Neutrophil (primary cell): ENCODE measurements around the gene CEP131.

Experiments used
- H3K27ac ChIP-seq: fragments of 200-600 bp; sonication (generic); 2 replicates; pipeline ENCODE4 v1.5.1; 2016; ENCODE audit warnings: mild to moderate bottlenecking, moderate library complexity
- H3K27me3 ChIP-seq: fragments of 200-600 bp; sonication (generic); 2 replicates; pipeline ENCODE4 v1.6.0; 2016; ENCODE audit warnings: mild to moderate bottlenecking
- H3K36me3 ChIP-seq: fragments of 200-600 bp; sonication (generic); 2 replicates; pipeline ENCODE4 v1.5.1; 2017
- H3K4me1 ChIP-seq, 2 experiments: fragments of 200-600 bp in 1 of 2; sonication (generic) in 1 of 2; 1 replicate in 1 of 2; 2 replicates in 1 of 2; pipeline versions ENCODE4 v1.5.1 to v1.6.1; 2013 to 2016; ENCODE audit warnings: low read depth in 1 of 2, low read length in 1 of 2, mild to moderate bottlenecking in 1 of 2, moderate library complexity in 1 of 2; ENCODE audit not compliant: control insufficient read depth in 1 of 2, insufficient read depth in 1 of 2
- H3K4me3 ChIP-seq, 2 experiments: fragments of 200-600 bp in 1 of 2; sonication (generic) in 1 of 2; 1 replicate in 1 of 2; 2 replicates in 1 of 2; pipeline ENCODE4 v1.5.1; 2013 to 2016; ENCODE audit warnings: low read depth in 1 of 2, low read length in 1 of 2, mild to moderate bottlenecking in 1 of 2, moderate library complexity in 1 of 2
- H3K9me3 ChIP-seq: fragments of 200-600 bp; sonication (generic); 2 replicates; pipeline ENCODE4 v1.5.1; 2016
- CTCF ChIP-seq: fragments of 200-600 bp; sonication (generic); IDR thresholded peaks from 2 replicates; pipeline ENCODE4 v1.5.1; 2016; ENCODE audit warnings: antibody characterized with exemption

Gene CEP131

GRCh38 chr17:81243333-81243664 is 20.5 kb upstream of the CEP131 start:
- TF ChIP-seq CTCF: no peak
- no peak overlapping the region for H3K27ac ChIP-seq
- peaks cover 14 to 19% of the 10 kb centered on the region in 2 experiments for H3K4me1 ChIP-seq
- no peaks in the 10 kb centered on the region for H3K27me3 ChIP-seq
- H3K36me3 ChIP-seq: peaks cover 36% of the 10 kb centered on the region
- no peak overlapping the region for H3K4me3 ChIP-seq
- H3K9me3 ChIP-seq: no peaks in the 10 kb centered on the region

DNA sequence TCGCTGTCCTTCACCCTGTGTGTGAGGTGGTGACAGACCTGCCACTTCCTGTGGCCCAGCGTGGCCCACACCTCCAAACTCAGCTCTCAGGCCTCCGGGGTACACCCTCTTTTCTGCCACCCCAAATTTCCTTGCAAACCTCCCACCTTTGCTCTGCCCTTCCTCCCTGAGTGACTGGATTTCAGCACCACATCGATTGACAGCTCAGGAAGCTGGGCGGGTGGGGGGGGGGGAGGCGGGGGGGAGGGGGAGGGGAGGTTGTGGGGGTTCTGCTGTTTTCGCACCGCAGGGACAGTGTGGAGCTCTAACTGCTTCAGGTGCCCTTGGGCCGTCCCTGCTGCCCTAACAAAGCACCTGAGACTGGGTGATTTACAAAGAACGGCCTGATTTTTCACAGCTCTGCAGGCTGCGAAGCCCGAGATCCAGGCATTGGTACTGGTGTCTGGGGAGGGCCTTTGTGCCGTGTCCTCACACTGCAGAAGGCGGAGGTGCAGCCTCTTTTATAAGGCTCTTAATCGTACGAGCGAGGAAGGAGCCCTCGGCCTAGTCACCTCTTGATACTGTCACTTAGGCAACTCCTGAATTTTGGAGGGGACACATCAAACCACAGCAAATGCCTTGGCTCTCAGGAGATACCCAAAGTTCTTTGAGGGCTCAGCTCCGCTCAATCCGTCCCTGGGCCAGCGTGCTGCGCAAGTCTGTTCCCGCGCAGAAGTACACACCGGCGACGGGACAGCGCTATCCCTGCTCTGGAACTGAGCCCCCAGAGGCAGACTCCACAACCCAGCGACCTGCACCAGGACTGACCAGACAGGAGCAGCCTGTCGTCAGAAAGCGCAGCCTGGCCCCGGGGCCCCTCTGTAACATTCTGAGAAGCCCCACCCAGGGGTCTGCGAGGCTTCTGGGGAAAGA is 19.9 kb upstream of the CEP131 start:
- no peak for TF ChIP-seq CTCF
- Histone ChIP-seq H3K27ac (no peak overlapping the region), H3K36me3 (peaks cover 32% of the 10 kb centered on the region)

GRCh38 chr17:81241648-81242420 is 19.1 kb upstream of the CEP131 start:
- H3K9me3 ChIP-seq: no peaks in the 10 kb centered on the region
- TF ChIP-seq CTCF: peak; percentile 78
- H3K4me3 ChIP-seq: no peak overlapping the region
- H3K4me1 ChIP-seq: peaks cover 26 to 30% of the 10 kb centered on the region in 2 experiments
- H3K27me3 ChIP-seq: no peaks in the 10 kb centered on the region
- H3K27ac ChIP-seq: no peak overlapping the region
- H3K36me3 ChIP-seq: peaks cover 29% of the 10 kb centered on the region

More for the DNA sequence above, 19.9 kb upstream of the CEP131 start:
- no peaks in the 10 kb centered on the region for H3K9me3 ChIP-seq
- no peaks in the 10 kb centered on the region for H3K27me3 ChIP-seq
- H3K4me3 ChIP-seq: no peak overlapping the region
- peaks cover 20 to 26% of the 10 kb centered on the region in 2 experiments for H3K4me1 ChIP-seq

- Histone ChIP-seq H3K36me3 (peaks cover 29% of the 10 kb centered on the region), H3K27me3 (no peaks in the 10 kb centered on the region), H3K27ac (no peak overlapping the region), H3K9me3 (no peaks in the 10 kb centered on the region), H3K4me1 (peaks cover 26 to 30% of the 10 kb centered on the region in 2 experiments), H3K4me3 (no peak overlapping the region)
- TF ChIP-seq CTCF: no peak
Observed at GRCh38 chr17:81241203-81241602, 18.4 kb upstream of the CEP131 start.

GRCh38 chr17:81240761-81241160 is 18.0 kb upstream of the CEP131 start:
- H3K4me1 ChIP-seq: peaks cover 26 to 30% of the 10 kb centered on the region in 2 experiments

More at GRCh38 chr17:81240761-81241160, 18.0 kb upstream of the CEP131 start:
- Histone ChIP-seq H3K27ac (no peak overlapping the region), H3K9me3 (no peaks in the 10 kb centered on the region), H3K36me3 (peaks cover 29% of the 10 kb centered on the region), H3K27me3 (no peaks in the 10 kb centered on the region), H3K4me3 (no peak overlapping the region)
- no peak for TF ChIP-seq CTCF
